SK-N-DZ (cell line): Measurements from ENCODE around the gene ACTR1A.

Source experiments
- DNase-seq: peaks from one replicate; pipeline ENCODE4 v3.0.0-alpha.2; 2015; ENCODE audit warnings: low spot score

The ACTR1A gene

GRCh38 chr10:102485093-102485784, 17.3 kb downstream of the ACTR1A start:
- no peak for DNase-seq

DNA sequence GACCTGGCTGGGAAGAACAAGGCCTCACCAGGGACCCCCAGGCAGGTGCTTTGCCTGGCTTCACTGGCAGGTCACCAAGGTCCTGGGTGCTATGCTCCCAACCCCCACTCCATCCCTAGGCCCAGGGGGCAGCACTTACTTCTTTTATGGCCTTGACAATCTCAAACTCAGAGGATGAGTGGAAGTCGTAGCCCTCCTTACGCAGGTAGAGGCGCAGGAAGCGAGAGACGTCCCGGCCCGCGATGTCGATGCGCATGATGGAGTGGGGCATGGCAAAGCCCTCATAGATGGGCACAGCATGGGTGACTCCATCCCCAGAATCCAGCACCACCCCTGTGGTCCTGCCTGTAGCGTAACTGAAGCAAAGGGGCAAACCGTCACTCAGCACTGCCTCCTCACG, 18.5 kb downstream of the ACTR1A start:
- no peak for DNase-seq

GRCh38 chr10:102480396-102480795, 22.1 kb downstream of the ACTR1A start:
- DNase-seq: no peak

DNA sequence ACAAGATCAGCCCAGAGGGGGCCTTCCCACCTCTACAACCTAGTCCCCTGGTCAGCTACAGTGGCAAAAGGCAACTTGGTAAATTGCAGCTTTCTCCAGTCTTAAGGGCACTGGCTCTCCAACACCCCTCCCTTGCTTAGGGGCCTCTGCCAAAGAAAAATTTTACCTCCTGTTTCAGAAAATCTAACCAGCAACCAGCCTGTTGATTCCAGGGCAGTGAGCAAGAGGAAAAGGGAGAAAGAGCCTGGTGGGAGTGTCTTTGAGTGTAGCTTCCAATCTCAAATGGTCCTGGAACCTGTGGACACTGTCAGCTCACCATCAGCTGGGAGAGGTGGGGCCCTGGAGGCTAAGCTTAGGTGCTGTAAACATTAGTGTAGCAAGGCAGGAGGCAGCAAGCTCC, 22.9 kb downstream of the ACTR1A start:
- DNase-seq: no peak

DNA sequence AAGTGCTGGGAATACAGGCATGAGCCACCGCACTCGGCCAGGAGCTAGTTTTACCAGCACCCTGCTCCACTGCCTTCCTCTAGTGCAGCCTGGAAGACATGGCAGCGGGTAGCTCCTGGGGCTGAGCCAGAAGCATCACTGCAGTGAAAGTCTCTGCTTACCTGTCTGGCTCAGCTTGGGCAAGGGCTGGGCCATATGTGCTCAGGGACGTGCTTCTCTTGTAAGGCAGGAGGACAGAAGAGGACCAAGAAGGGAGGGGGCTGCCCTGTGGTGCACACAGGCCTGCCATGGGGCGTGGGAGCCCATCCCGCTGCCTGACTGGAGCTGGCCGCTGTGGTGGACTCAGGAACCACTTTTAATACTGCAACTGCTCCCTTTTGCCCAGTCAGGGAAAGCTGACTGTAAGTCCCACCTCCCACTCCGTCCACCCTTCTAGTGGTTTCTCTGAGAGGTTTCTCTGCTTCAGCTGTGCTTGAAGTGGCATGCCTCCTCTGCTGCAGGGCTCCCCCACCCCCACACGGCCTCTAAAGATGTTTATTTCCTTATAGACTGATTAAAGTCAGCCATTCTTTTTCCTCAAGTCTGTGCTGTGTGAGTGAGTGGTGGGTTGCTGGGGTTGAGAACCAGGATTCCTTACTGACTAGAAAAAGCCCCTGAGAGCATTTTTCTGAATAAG, 25.9 kb downstream of the ACTR1A start:
- DNase-seq: no peak

DNA sequence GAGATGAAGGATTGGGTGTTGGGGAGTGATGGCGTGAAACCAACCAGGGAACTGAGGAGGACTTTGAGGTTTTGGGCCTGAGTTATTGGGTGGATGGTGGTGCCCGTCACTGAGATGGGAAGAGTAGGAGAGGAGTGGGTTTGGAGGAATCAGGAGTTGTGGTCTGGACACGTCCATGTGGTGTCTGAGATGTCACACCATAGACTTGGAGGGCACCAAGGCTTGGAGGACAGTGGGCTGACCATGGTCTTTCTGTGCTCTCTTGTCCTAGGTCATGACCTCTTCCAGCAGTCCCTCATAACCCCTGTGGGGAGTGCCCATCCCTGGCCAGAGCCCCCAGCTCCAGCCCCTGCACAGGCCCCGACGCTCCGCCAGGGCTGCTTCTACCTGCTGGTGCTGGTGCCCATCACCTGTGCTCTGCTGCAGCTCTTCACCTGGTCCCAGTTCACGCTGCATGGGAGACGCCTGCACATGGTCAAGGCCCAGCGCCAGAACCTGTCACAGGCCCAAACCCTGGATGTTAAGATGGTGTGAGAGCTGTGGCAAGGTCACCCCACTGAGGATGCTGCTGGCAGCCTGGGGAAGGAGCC, 27.0 kb downstream of the ACTR1A start:
- DNase-seq: no peak

GRCh38 chr10:102473445-102474331, 28.8 kb downstream of the ACTR1A start:
- no peak for DNase-seq

GRCh38 chr10:102470579-102471546, 31.6 kb downstream of the ACTR1A start:
- DNase-seq: no peak

DNA sequence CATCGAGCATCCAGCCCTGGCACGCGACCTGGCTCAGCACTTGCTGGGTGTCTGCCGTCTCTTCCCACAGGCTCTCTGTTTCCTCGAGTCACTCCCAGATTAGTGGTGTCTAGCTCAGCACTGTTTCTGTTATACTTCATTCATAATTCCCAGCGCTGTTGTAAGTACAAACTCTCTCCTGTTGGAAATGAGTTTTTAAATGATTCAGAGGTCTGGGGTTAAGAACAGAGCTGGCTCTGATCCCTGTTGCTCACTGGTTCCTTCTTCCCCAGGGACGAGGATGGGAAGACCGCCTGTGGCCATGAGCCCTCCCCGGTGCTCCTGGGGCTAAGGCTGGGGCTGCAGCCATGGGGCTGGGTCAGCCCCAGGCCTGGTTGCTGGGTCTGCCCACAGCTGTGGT, 33.8 kb downstream of the ACTR1A start:
- no peak for DNase-seq

DNA sequence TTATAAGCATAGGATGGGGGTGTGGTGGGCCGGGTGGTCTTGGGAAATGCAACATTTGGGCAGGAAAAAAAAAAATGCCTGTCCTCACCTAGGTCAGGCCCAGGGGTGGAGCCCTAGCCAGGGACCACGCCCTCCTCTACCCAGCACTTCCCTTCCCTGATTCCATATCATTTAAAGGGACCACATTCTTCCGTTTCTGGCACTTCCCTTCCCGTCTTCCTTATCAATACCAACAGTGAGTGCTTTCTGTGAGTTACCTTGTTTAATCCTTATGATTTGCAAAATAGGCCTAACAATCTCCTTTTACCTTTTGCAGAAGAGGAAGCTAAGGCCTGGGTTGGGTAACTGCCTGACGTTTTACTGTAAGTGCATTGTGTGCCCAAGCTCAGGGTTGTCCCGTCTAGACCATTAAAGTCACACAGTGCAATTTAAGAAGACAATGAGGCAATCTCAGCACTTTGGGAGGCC, 34.5 kb downstream of the ACTR1A start:
- DNase-seq: no peak

DNA sequence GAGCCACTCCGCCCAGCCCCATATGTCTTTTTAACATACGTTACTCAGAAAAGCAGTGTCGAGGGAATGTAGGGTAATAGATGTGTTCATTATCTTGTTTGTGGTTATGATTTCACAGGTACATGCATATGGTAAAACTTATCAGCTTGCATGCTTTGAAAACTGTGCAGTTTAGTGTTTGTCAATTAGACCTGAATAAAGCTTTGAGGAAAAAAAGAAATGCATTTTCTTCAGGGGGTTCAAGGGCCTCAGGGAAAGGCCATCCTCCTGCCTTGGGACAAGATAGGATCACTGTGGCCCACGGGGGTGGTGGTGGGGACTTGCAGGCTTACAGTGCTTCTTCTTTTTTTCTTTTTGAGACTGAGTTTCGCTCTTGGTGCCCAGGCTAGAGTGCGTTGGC, 35.2 kb downstream of the ACTR1A start:
- DNase-seq: no peak

GRCh38 chr10:102465466-102465865, 37.0 kb downstream of the ACTR1A start:
- no peak for DNase-seq

GRCh38 chr10:102463983-102464382, 38.5 kb downstream of the ACTR1A start:
- no peak for DNase-seq

GRCh38 chr10:102462512-102463054, 39.9 kb downstream of the ACTR1A start:
- no peak for DNase-seq

- DNase-seq: peak; percentile 91
Measured at GRCh38 chr10:102461187-102462054, 41.1 kb downstream of the ACTR1A start.

GRCh38 chr10:102460836-102461186, 41.7 kb downstream of the ACTR1A start:
- no peak for DNase-seq

- DNase-seq: no peak
Measured at GRCh38 chr10:102458656-102459055, 43.9 kb downstream of the ACTR1A start.

DNA sequence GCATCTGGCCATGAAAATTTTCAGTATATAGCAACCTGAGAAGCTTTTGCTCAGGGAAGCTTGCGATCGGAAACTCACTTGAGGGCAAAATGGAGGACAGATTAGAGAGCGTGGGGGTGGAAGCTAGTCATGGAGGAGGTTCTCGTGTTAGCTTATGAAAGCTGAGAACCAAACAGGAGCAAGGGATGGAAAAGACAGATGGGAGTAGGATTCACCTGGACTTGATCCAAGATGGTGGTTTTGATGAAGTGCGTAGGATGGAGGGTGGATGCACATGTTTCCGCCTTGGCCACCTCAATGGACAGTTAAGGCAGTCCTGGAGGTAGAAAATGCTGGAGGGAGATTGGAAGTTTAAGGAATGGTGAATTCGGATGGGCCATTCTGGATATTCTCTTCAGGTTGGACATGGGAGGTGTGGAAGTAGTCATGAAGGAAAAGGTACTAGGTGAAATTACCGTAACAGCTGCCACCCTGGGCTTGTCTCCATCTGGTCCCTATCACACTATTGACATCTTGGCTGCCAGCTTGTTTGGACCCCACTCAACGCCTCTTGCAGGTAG, 44.8 kb downstream of the ACTR1A start:
- DNase-seq: no peak

- no peak for DNase-seq
Measured at GRCh38 chr10:102455893-102456471, 46.5 kb downstream of the ACTR1A start.
